Bronchial epithelial cell (primary cell): ENCODE results near the gene DYNLT1. TPM values are rescaled to one million over a fixed set of nuclear protein-coding genes. Genes with fewer than 3 reads are reported as not detected.
"Not testable (repeated sequence)": the region's sequence is repeated elsewhere in the genome, so short reads cannot be mapped to it uniquely, and the experiment has no call there.

ENCODE experiments used
- DNase-seq: peaks from one replicate; pipeline ENCODE4 v3.0.0-alpha.2; 2010; ENCODE audit warnings: low read depth
- FAIRE-seq: peaks from 2 replicates; lab custom pipeline; 2011; peaks lifted over from hg19 to GRCh38; lab: Jason Lieb, UNC
- H3K27me3 ChIP-seq: 2 replicates; pipeline ENCODE4 v1.5.1; 2011; ENCODE audit warnings: low read length; ENCODE audit not compliant: control insufficient read depth, insufficient read depth
- H3K36me3 ChIP-seq: 2 replicates; pipeline ENCODE4 v1.5.1; 2011; ENCODE audit warnings: low read length; ENCODE audit not compliant: control insufficient read depth, insufficient read depth
- H3K4me3 ChIP-seq: 2 replicates; pipeline ENCODE4 v1.5.1; 2011; ENCODE audit warnings: mild to moderate bottlenecking, low read depth, low read length, control low read depth
- total RNA-seq: library from RNA; depleted of rRNA; stranded (reverse); fragments of >200 nt; gene quantifications from 2 replicates; pipeline ENCODE4 v1.2.1, GENCODE V29; 2014
- TF ChIP-seq, protein P1 (sequence below): IDR thresholded peaks from 2 replicates; pipeline ENCODE4 v1.5.1; 2011; ENCODE audit warnings: mild to moderate bottlenecking, moderate library complexity, low read length, control low read depth, inconsistent platforms; ENCODE audit not compliant: insufficient read depth, severe bottlenecking

DYNLT1 gene
- total RNA-seq, 1 donor from 2014 or later = 43.4 TPM

GRCh38 chr6:158653577-158654354 is 9.2 kb upstream of the DYNLT1 start:
- DNase-seq (no peak), FAIRE-seq (no peak)
- Histone ChIP-seq H3K4me3 (no peak overlapping the region), H3K36me3 (no peaks in the 10 kb centered on the region), H3K27me3 (peaks cover 2% of the 10 kb centered on the region)
- TF ChIP-seq, protein P1, sequence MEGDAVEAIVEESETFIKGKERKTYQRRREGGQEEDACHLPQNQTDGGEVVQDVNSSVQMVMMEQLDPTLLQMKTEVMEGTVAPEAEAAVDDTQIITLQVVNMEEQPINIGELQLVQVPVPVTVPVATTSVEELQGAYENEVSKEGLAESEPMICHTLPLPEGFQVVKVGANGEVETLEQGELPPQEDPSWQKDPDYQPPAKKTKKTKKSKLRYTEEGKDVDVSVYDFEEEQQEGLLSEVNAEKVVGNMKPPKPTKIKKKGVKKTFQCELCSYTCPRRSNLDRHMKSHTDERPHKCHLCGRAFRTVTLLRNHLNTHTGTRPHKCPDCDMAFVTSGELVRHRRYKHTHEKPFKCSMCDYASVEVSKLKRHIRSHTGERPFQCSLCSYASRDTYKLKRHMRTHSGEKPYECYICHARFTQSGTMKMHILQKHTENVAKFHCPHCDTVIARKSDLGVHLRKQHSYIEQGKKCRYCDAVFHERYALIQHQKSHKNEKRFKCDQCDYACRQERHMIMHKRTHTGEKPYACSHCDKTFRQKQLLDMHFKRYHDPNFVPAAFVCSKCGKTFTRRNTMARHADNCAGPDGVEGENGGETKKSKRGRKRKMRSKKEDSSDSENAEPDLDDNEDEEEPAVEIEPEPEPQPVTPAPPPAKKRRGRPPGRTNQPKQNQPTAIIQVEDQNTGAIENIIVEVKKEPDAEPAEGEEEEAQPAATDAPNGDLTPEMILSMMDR = no peak

GRCh38 chr6:158651981-158652737 is 7.6 kb upstream of the DYNLT1 start:
- H3K4me3 ChIP-seq, FAIRE-seq, DNase-seq, H3K36me3 ChIP-seq, H3K27me3 ChIP-seq: not testable (repeated sequence)

DNA sequence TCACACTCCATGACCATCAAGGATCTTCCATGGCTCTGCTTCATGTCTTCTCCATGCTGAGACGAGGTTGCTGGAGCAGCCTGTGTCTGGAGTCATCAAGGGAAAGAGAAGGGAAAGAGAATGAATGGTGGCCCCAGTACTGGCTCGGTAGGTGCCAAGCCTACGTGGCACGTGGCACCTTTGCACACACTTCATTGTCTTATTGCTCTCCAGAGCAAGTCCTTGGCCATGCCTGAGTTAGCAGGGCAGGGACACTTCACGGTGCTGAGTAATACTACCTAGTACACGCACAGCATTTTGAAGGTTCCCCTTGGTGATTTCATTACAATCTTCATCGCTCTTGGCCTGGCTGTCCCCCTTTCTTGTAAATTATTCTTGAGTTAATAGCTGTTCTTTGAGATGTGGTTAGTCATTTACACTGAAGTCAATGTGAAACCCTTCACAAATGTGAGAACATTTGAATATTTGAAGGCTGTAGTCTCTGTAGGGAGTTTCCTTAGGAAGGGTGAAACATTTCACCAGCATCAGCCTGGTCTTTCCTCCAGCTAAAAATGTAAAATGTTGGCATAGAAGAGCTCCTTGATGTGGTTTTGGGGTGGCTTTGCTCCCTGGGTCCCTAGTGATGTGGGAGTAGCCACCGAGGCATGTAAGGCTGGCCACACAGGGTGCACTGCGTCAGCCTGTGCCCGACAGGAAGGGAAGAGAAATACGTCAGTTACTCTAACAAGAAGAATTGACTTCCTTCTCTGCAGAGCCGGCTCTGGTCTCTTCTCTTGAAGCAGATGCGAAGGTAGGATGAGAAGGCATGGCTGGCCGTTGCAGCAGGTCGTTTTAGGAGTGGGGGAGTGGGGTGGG is 5.0 kb upstream of the DYNLT1 start, which contains the start of gene SYTL3:
SYTL3 (plus strand) TSS at position 766 of the 855 bp plus-strand sequence. CDS start 13,215 bp downstream, outside the sequence.
- FAIRE-seq (no peak), DNase-seq (no peak)
- Histone ChIP-seq H3K36me3 (no peaks in the 10 kb centered on the region), H3K27me3 (no peaks in the 10 kb centered on the region), H3K4me3 (no peak within 1 kb of the TSS)
- TF ChIP-seq, protein P1 = no peak

- peak; percentile 94 for DNase-seq
- H3K36me3 ChIP-seq = no peaks in the 10 kb centered on the region
- TF ChIP-seq, protein P1 = no peak
- no peaks in the 10 kb centered on the region for H3K27me3 ChIP-seq
- no peak for FAIRE-seq
- no peak overlapping the region for H3K4me3 ChIP-seq
Observed at GRCh38 chr6:158648682-158649131, 4.2 kb upstream of the DYNLT1 start.

DNA sequence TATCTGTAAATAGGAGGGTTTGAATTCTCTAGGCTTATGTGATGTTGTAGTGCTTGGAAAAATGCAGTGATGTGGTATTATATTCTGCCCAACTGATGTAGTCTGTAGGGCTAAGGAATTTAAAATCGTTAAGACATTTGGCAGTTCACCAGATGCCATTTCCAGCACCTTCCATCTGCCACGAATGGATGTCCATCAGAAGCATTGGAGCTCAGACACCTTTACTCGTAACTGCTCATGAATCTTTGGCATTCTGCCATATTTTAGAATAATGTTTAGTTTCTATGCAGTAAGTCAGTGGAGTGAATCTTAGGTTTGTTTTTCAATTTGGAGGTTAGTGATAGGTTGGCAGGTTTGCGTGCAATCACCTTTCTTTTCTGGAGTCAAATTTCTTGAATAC is 3.0 kb upstream of the DYNLT1 start:
- no peak for DNase-seq
- FAIRE-seq = no peak
- no peak overlapping the region for H3K4me3 ChIP-seq
- TF ChIP-seq, protein P1 = no peak
- no peaks in the 10 kb centered on the region for H3K27me3 ChIP-seq
- H3K36me3 ChIP-seq = no peaks in the 10 kb centered on the region
